ENCODE data around the gene BMPR1A. TPM values are rescaled to one million over a fixed set of nuclear protein-coding genes. Genes with fewer than 3 reads are reported as not detected.

Gene BMPR1A
- polyA plus RNA-seq, 1 donor (not counting 4 experiments of a cell fraction or from before 2014, with no cell fraction given): 22.2 TPM

DNA sequence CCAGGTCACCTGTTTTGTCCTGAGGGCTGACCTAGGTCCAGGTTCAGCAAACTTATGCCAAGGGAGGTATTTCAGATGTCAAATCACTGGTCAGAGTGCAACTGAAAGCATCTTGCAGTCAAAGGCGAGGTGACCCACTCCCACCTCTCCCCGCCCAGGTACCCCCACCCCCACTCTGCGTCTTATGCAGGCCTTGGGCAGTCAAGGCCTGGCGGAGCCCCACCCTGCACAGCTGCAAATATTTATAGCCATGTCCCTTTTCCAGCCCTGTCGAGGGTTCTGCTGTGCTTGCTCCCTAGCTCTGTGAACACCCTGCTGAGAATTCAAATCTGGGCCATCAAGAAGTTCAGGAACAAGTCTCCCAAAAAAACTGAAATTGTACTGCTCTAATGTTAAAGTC lies 40.6 kb upstream of the BMPR1A start:
- dilution Hi-C loops (cut with MboI; ENCODE audit: extremely low pct_ligation_motif_present, low sequenced_read_pairs): no loop called here
- DNase-seq (ENCODE audit: low read depth, low spot score): no peak

DNA sequence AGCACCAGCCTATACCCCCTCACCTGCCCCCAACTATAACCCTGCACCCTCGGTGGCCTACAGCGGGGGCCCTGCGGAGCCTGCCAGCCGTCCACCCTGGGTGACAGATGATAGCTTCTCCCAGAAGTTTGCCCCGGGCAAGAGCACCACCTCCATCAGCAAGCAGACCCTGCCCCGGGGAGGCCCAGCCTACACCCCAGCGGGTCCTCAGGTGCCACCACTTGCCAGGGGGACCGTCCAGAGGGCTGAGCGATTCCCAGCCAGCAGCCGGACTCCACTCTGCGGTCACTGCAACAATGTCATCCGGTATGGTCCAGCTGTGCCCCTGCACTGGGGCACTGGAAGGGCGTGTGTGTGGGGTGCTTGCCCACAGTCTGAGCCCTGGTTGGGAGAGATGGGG lies 40.0 kb upstream of the BMPR1A start:
- Histone ChIP-seq H3K4me1 (ENCODE audit: control insufficient read depth, extremely low read depth, insufficient read depth, low read length) (peaks cover 7% of the 10 kb centered on the region), H3K4me3 (ENCODE audit: control insufficient read depth in 2 of 3, extremely low read depth in 1 of 3, insufficient read depth in 2 of 3, low read depth in 1 of 3, low read length in 3 of 3) (no peak overlapping the region), H3K9ac (ENCODE audit: control insufficient read depth, extremely low read depth, insufficient read depth, low read length) (no peak overlapping the region), H3K79me2 (ENCODE audit: control insufficient read depth, insufficient read depth, low read length) (no peaks in the 10 kb centered on the region), H3K9me1 (ENCODE audit: control insufficient read depth, extremely low read depth, insufficient read depth, low read length) (no peaks in the 10 kb centered on the region), H3K4me2 (ENCODE audit: control insufficient read depth, extremely low read depth, insufficient read depth, low read depth, low read length) (no peak overlapping the region), H4K20me1 (ENCODE audit: control insufficient read depth, extremely low read depth, insufficient read depth, low read length) (no peaks in the 10 kb centered on the region), H2AFZ (ENCODE audit: control insufficient read depth, low read length) (no peak overlapping the region), H3K27me3 (ENCODE audit: control insufficient read depth, extremely low read depth, insufficient read depth, low read length) (no peaks in the 10 kb centered on the region), H3K36me3 (ENCODE audit: control insufficient read depth in 2 of 2, extremely low read depth in 1 of 2, insufficient read depth in 2 of 2, low read length in 2 of 2) (no peaks in the 10 kb centered on the region), H3K9me3 (ENCODE audit: control insufficient read depth, low read depth, low read length) (no peaks in the 10 kb centered on the region), H3K27ac (ENCODE audit: control insufficient read depth, insufficient read depth, low read length) (no peak overlapping the region)
- DNase-seq (ENCODE audit: low read depth, low spot score): no peak
- no peak for TF ChIP-seq EZH2 (IDR thresholded peaks at IDR 0.05; ENCODE audit: low read length)
- no peak for TF ChIP-seq CTCF (optimal IDR thresholded peaks at IDR 0.05 in 1 of 3, IDR thresholded peaks at IDR 0.05 in 1 of 3, conservative IDR thresholded peaks at IDR 0.05 in 1 of 3; ENCODE audit: extremely low read depth in 1 of 3, insufficient read depth in 2 of 3, low read length in 3 of 3)
- dilution Hi-C loops (cut with MboI; ENCODE audit: extremely low pct_ligation_motif_present, low sequenced_read_pairs): no loop called here
- FAIRE-seq: no peak

More for the DNA sequence above, 40.6 kb upstream of the BMPR1A start:
- no peaks in the 10 kb centered on the region for H3K9me1 ChIP-seq (ENCODE audit: control insufficient read depth, extremely low read depth, insufficient read depth, low read length)
- no peak overlapping the region for H3K4me2 ChIP-seq (ENCODE audit: control insufficient read depth, extremely low read depth, insufficient read depth, low read depth, low read length)
- no peaks in the 10 kb centered on the region for H3K27me3 ChIP-seq (ENCODE audit: control insufficient read depth, extremely low read depth, insufficient read depth, low read length)
- H3K4me3 ChIP-seq (ENCODE audit: control insufficient read depth in 2 of 3, extremely low read depth in 1 of 3, insufficient read depth in 2 of 3, low read depth in 1 of 3, low read length in 3 of 3): no peak overlapping the region
- H3K27ac ChIP-seq (ENCODE audit: control insufficient read depth, insufficient read depth, low read length): no peak overlapping the region
- no peak for FAIRE-seq
- H3K4me1 ChIP-seq (ENCODE audit: control insufficient read depth, extremely low read depth, insufficient read depth, low read length): peaks cover 9% of the 10 kb centered on the region
- TF ChIP-seq CTCF (optimal IDR thresholded peaks at IDR 0.05 in 1 of 3, IDR thresholded peaks at IDR 0.05 in 1 of 3, conservative IDR thresholded peaks at IDR 0.05 in 1 of 3; ENCODE audit: extremely low read depth in 1 of 3, insufficient read depth in 2 of 3, low read length in 3 of 3) (no peak), EZH2 (IDR thresholded peaks at IDR 0.05; ENCODE audit: low read length) (no peak)
- no peaks in the 10 kb centered on the region for H3K36me3 ChIP-seq (ENCODE audit: control insufficient read depth in 2 of 2, extremely low read depth in 1 of 2, insufficient read depth in 2 of 2, low read length in 2 of 2)
- H3K9me3 ChIP-seq (ENCODE audit: control insufficient read depth, low read depth, low read length): no peaks in the 10 kb centered on the region
- H4K20me1 ChIP-seq (ENCODE audit: control insufficient read depth, extremely low read depth, insufficient read depth, low read length): no peaks in the 10 kb centered on the region
- H3K79me2 ChIP-seq (ENCODE audit: control insufficient read depth, insufficient read depth, low read length): no peaks in the 10 kb centered on the region
- H2AFZ ChIP-seq (ENCODE audit: control insufficient read depth, low read length): no peak overlapping the region
- H3K9ac ChIP-seq (ENCODE audit: control insufficient read depth, extremely low read depth, insufficient read depth, low read length): no peak overlapping the region
